GM19324 (cell line): ENCODE measurements around the gene VPREB1.
"Not testable (repeated sequence)": the region's sequence is repeated elsewhere in the genome, so short reads cannot be mapped to it uniquely, and the experiment has no call there.

Experiments used
- ATAC-seq: cut with Tn5 transposase; IDR thresholded peaks from one replicate; pipeline ENCODE4 v1.9.1; 2021; ENCODE audit warnings: mild to moderate bottlenecking, moderate library complexity; ENCODE audit not compliant: unreplicated experiment, low FRiP score

The VPREB1 gene

GRCh38 chr22:22245256-22245909 lies 797 bp downstream of the VPREB1 start:
- ATAC-seq: no peak

GRCh38 chr22:22245935-22246525 lies 1.4 kb downstream of the VPREB1 start:
- no peak for ATAC-seq

DNA sequence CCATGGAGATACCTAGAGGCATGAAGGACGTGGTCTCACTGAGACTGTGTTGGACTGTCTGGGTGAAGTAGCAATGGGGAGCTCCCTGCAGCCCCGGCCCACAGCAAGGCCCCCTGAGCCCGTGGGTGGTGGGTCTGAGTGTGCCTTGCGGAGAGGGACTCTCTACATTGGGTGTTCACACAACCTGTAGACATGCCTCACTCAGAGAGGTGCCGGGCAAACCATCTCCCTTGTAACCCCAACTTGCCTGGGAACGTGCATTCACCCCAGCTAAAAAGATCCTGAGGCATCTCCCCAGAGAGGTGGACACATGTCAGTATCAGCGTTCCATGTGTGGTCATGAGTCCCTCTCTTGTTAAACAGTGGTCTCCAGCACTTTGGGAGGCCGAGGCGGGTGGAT lies 2.1 kb downstream of the VPREB1 start:
- no peak for ATAC-seq

DNA sequence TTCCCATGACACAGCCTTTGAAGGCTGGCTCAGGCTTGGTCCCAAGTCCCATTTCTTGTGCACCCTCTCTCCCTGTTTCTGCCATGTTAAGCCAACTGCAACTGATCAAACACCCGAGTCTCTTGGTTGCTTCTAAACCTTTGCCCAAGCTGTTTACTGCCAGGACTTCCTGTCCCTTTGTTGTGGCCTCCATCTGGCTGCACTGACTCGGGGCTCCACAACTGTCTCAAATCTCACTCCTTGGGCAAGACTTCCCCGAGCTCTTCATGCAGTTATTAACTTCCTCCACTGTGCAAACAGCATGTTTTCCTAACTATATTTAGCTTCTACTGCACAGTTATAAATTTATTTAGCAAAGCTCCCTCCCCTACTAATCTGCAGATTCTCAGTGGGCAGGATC lies 4.3 kb downstream of the VPREB1 start:
- ATAC-seq: no peak

- ATAC-seq: not testable (repeated sequence)
Measured at GRCh38 chr22:22250651-22251050, 6.1 kb downstream of the VPREB1 start.

- not testable (repeated sequence) for ATAC-seq
Measured at GRCh38 chr22:22256133-22256532, 11.5 kb downstream of the VPREB1 start.

DNA sequence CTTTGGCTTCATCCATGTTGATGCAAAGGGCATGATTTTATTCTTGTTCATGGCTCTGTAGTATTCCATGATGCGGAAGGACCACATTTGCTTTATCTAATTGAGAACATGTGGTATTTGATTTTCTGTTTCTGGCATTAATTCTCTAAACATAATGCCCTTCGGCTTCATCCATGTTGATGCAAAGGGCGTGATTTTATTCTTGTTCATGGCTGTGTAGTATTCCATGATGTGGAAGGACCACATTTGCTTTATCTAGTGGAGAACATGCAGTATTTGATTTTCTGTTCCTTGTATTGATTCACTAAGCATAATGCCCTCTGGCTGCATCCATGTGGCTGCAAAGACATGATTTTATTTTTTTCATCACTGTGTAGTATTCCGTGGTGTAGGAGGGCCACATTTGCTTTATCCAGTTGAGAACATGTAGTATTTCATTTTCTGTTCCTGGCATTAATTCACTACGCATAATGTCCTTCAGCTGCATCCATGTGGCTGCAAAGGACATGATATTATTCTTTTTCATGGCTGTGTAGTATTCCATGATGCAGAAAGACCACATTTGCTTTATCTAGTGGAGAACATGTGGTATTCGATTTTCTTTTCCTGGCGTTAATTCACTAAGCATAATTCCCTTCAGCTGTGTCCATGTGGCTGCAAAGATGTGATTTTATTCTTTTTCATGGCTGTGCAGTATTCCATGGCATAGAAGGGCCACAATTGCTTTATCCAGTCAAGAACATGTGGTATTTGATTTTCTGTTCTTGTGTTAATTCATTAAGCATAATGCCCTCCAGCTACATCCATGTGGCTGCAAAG lies 14.2 kb downstream of the VPREB1 start:
- not testable (repeated sequence) for ATAC-seq

DNA sequence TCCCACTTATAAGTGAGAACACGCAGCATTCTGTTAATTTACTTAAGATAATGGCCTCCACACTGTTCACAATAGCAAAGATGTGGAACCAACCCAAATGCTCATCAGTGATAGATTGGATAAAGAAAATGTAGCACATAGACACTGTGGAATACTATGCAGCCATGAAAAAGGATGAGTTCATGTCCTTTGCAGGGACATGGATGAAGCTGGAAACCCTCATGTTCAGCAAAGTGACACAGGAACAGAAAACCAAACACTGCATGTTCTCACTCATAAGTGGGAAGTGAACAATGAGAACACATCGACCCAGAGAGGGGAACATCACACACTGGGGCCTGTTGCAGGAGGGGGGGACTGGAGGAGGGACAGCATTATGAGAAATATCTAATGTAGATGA lies 15.6 kb downstream of the VPREB1 start:
- not testable (repeated sequence) for ATAC-seq

DNA sequence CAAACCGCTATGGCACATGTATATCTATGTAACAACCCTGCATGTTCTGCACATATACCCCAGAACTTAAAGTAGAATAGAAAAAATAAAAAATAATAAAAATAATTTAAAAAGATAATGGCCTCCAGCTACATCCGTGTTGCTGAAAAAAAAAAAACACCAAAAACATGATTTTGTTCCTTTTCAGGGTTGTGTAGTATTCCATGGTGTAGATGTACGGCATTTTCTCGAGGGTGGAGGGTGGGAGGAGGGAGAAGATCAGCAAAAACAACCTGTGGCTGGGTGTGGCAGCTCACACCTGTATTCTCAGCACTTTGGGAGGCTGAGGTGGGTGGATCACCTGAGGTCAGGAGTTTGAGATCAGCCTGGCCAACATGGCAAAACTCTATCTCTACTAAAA lies 16.0 kb downstream of the VPREB1 start:
- not testable (repeated sequence) for ATAC-seq

DNA sequence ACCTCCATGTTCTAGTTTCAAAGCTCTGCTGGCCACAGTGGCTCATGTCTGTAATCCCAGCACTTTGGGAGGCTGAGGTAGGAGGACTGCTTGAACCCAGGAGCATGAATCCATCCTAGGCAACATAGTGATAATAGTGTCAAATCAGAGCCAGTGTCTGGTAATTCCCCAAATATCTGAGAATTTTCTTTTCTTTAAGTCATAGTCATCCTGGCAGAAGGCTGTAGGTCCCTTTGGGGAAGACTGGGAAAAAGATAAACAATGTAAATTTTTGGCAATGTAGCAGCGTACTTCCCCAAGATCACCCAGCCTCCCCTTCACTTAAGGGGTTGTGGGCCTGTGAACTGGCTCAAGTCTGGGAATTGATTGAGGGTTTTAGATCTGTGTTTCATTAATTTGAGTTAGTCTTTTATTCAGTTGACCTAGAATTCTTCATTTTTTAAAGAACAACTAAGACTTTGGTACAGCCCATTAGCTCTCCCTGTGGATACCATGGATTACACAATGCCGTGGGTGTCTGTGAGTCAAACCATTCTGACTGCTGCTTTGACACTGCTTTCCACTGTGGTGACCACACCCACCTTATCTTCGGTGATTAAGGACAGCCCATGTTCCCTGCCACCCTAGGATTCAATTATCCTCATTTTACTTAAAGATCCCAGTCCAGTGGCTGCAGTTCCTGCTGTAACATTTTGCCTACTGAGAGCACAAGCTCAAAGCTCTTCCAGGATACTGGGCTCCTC lies 17.9 kb downstream of the VPREB1 start:
- not testable (repeated sequence) for ATAC-seq

- not testable (repeated sequence) for ATAC-seq
Measured at GRCh38 chr22:22263823-22264222, 19.2 kb downstream of the VPREB1 start.

DNA sequence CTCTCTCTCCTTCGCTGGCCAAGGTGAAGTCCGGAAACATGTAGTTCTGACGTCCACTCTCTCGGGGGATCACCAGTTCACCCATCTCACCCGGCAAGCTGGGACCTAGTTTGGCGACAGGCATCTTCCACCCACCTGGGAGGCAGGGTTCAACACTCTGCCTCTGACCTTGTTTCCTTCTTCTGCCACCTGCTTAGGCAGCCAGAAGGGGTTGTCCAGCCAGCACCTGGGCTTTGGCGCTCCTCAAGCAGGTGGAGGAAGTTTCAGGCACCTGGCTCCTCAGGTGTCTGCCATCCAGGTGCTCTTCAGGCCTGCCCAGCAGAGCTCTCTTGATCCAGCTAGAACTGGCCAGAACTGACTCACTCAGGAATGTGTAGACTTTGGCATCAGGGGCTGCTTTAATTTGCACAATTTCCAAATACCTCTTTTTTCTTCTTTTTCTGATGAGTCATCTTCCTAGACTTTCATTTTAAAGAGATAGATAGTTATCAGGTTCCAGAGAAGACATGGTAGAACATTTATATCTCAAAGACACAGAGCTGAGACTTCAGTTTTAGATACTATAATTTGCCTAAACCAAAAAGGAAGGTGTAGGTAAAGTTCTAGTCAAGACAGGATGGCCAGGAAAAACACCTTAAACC lies 25.6 kb downstream of the VPREB1 start:
- not testable (repeated sequence) for ATAC-seq

DNA sequence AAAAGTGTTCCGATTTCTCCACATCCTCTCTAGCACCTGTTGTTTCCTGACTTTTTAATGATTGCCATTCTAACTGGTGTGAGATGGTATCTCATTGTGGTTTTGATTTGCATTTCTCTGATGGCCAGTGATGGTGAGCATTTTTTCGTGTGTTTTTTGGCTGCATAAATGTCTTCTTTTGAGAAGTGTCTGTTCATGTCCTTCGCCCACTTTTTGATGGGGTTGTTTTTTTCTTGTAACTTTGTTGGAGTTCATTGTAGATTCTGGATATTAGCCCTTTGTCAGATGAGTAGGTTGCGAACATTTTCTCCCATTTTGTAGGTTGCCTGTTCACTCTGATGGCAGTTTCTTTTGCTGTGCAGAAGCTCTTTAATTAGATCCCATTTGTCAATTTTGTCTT lies 32.8 kb downstream of the VPREB1 start:
- not testable (repeated sequence) for ATAC-seq

- not testable (repeated sequence) for ATAC-seq
Measured at GRCh38 chr22:22284962-22285756, 40.6 kb downstream of the VPREB1 start.

GRCh38 chr22:22286390-22287105 lies 42.0 kb downstream of the VPREB1 start:
- not testable (repeated sequence) for ATAC-seq

- ATAC-seq: not testable (repeated sequence)
Measured at GRCh38 chr22:22287106-22287626, 42.6 kb downstream of the VPREB1 start.

DNA sequence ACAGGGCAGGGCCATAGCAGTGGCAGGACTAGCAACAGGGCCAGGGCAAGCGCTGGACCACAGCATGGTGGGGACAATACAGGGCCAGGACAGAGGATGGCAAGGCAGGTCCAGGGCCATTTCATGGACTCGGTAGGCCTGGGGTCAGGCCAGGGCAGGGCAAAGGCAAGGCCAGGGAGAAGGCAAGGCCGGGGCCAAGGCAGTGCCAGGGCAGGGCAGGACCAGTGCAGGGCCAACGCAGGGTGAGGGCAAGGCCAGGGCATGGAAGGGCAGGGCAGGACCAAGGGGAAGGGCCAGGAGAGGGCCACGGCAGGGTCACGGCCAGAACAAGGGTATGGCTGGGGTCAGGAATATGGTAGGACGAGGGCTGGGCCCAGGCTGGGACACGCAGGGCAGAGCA lies 45.1 kb downstream of the VPREB1 start:
- ATAC-seq: not testable (repeated sequence)

DNA sequence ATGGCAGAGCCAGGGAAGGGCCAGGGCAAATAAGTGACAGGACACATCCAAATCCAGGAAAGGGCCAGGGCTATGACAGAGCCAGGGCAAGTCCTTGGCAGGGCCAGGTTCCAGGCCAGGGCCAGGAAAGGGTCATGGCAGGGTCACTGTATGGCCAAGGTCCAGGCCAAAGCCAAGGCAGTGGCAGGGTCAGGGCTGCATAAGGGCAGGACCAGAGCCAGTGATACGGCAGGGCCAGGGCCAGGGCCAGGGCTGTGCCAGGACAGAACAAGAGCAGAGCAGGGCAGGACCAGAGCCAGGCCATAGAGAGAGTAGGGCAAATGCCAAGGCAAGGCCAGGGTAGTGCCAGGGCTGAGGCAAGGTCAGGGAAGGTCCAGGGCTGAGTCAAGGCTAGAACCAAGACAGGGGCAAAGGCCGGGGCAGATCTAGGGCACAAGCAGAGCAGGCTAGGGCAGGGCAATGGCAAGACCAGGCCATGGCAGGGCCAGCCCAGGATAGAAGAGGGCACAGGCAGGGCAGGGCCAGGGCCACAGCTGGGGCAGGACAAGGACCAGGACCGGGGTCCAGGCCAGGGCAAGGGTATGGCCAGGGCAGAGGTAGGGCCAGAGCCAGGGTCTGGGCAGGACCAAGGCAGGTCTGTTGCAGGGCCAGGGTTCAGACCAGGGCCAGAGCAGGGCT lies 46.7 kb downstream of the VPREB1 start:
- ATAC-seq: not testable (repeated sequence)
